ENCODE data around the gene THEMIS2. TPM values are rescaled to one million over a fixed set of nuclear protein-coding genes. Genes with fewer than 3 reads are reported as not detected.
"Not testable (repeated sequence)": the region's sequence is repeated elsewhere in the genome, so short reads cannot be mapped to it uniquely, and the experiment has no call there.

THEMIS2 gene
- total RNA-seq, 4 donors from 2014 or later: 20.1 to 36.0 (median 25.0) TPM

GRCh38 chr1:27849951-27850350 is 22.4 kb upstream of the THEMIS2 start:
- DNase-seq: no peak
- TF ChIP-seq CTCF (IDR thresholded peaks at IDR 0.05): no peak
- TF ChIP-seq POLR2A (IDR thresholded peaks at IDR 0.05): no peak
- H3K4me3 ChIP-seq (replicated peaks in 1 of 3): no peak overlapping the region
- no peaks in the 10 kb centered on the region for H3K27me3 ChIP-seq
- intact Hi-C loops (cut with DNase I): no loop called here
- no peaks in the 10 kb centered on the region for H3K9me3 ChIP-seq
- peaks cover 35 to 49% of the 10 kb centered on the region in 2 donors for H3K36me3 ChIP-seq
- H3K4me1 ChIP-seq: no peaks in the 10 kb centered on the region
- H3K27ac ChIP-seq: no peak overlapping the region
- WGBS, 2 donors: 96 to 98% methylated on average over 5 to 6 of the region's 7 CpGs

GRCh38 chr1:27855085-27855484 is 17.3 kb upstream of the THEMIS2 start:
- H3K36me3 ChIP-seq: peaks cover 13% of the 10 kb centered on the region in 2 donors
- intact Hi-C loops (cut with DNase I): loop anchor here (5.0 kb wide), 1 partner anchor 127 kb away; no protein-coding TSS in a partner anchor
- no peak for TF ChIP-seq POLR2A (IDR thresholded peaks at IDR 0.05)
- no peak for TF ChIP-seq CTCF (IDR thresholded peaks at IDR 0.05)
- H3K4me1 ChIP-seq: peaks cover 4 to 7% of the 10 kb centered on the region in 2 donors
- no peak overlapping the region for H3K27ac ChIP-seq
- H3K27me3 ChIP-seq: no peaks in the 10 kb centered on the region
- 84 to 94% methylated on average over 6 of the region's 6 CpGs for WGBS, 2 donors
- no peaks in the 10 kb centered on the region for H3K9me3 ChIP-seq
- no peak overlapping the region for H3K4me3 ChIP-seq (replicated peaks in 1 of 3)
- no peak for DNase-seq

- intact Hi-C loops (cut with DNase I): loop anchor here (5.0 kb wide), 1 partner anchor 126 kb away; no protein-coding TSS in a partner anchor
- Histone ChIP-seq H3K27me3 (no peaks in the 10 kb centered on the region), H3K4me1 (peaks cover 4 to 7% of the 10 kb centered on the region in 2 donors), H3K4me3 (replicated peaks in 1 of 3) (no peak overlapping the region), H3K9me3 (no peaks in the 10 kb centered on the region), H3K36me3 (peaks cover 1 to 2% of the 10 kb centered on the region in 2 donors), H3K27ac (no peak overlapping the region)
- DNase-seq: no peak
- TF ChIP-seq CTCF (IDR thresholded peaks at IDR 0.05): no peak
- no peak for TF ChIP-seq POLR2A (IDR thresholded peaks at IDR 0.05)
- 59 to 63% methylated on average over 11 to 12 of the region's 12 CpGs for WGBS, 2 donors
Observed at GRCh38 chr1:27856561-27857343, 15.6 kb upstream of the THEMIS2 start.

- intact Hi-C loops (cut with DNase I): loop anchor here (5.0 kb wide), 1 partner anchor 125 kb away; no protein-coding TSS in a partner anchor
- not testable (repeated sequence) for H3K4me3 ChIP-seq (replicated peaks in 1 of 3); DNase-seq; H3K36me3 ChIP-seq; H3K9me3 ChIP-seq; H3K27me3 ChIP-seq; H3K27ac ChIP-seq
- WGBS, 2 donors: 79 to 81% methylated on average over 11 of the region's 11 CpGs
- peaks cover 7 to 12% of the 10 kb centered on the region in 2 donors for H3K4me1 ChIP-seq
Observed at GRCh38 chr1:27857552-27857951, 14.8 kb upstream of the THEMIS2 start.

GRCh38 chr1:27858072-27858948 is 14.0 kb upstream of the THEMIS2 start:
- H3K4me3 ChIP-seq (replicated peaks in 1 of 3): no peak overlapping the region
- H3K9me3 ChIP-seq: no peaks in the 10 kb centered on the region
- WGBS, 2 donors: 29 to 44% methylated on average over 8 to 10 of the region's 10 CpGs
- peak overlapping the region in 1 of 3 donors; percentile 38 for H3K27ac ChIP-seq
- no peak for TF ChIP-seq POLR2A (IDR thresholded peaks at IDR 0.05)
- TF ChIP-seq CTCF (IDR thresholded peaks at IDR 0.05): peak; percentile 95 to 98 (median 98)
- peak; percentile 96 to 97 for DNase-seq
- intact Hi-C loops (cut with DNase I): loop anchor here (5.0 kb wide), 1 partner anchor 124 kb away; no protein-coding TSS in a partner anchor
- peaks cover 13 to 20% of the 10 kb centered on the region in 2 donors for H3K4me1 ChIP-seq
- no peaks in the 10 kb centered on the region for H3K27me3 ChIP-seq
- H3K36me3 ChIP-seq: no peaks in the 10 kb centered on the region
